HFFc6 (cell line): ENCODE data around the gene ART5. TPM values are rescaled to one million over a fixed set of nuclear protein-coding genes. Genes with fewer than 3 reads are reported as not detected.

Source experiments
- total RNA-seq, 6 experiments: library from RNA; stranded (reverse); fragmentation: NEBNext Ultra II Directional; extraction: Animal tissue kit (Norgen Biotek cat#: 25700); gene quantifications; 2 replicates in 1 of 6; 3 replicates in 5 of 6; pipeline ENCODE4 v1.2.3, GENCODE V29; 2021

ART5 gene
- total RNA-seq, 6 experiments from 2014 or later = not detected

Other genes with a start within 250 kb of the ART5 start
- gene ART1, start 3.1 kb upstream of the ART5 start, total RNA-seq = not detected
- under 1 TPM; 0.23 to 0.57 (median 0.38) TPM for gene CHRNA10, start 29.4 kb upstream of the ART5 start, total RNA-seq
- gene NUP98, start 155.6 kb upstream of the ART5 start, total RNA-seq = 10 to 100 TPM; 81.4 to 96.7 (median 85.6) TPM
- 10 to 100 TPM; 14.5 to 19.7 (median 17.1) TPM for gene PGAP2, start 166.6 kb upstream of the ART5 start, total RNA-seq
- 10 to 100 TPM; 57.8 to 72.3 (median 66.4) TPM for gene RHOG, start 199.0 kb upstream of the ART5 start, total RNA-seq
- 10 to 100 TPM; 27.6 to 33.1 (median 30.7) TPM for gene STIM1, start 213.7 kb upstream of the ART5 start, total RNA-seq